ENCODE measurements around the gene CFAP100.

Gene CFAP100

DNA sequence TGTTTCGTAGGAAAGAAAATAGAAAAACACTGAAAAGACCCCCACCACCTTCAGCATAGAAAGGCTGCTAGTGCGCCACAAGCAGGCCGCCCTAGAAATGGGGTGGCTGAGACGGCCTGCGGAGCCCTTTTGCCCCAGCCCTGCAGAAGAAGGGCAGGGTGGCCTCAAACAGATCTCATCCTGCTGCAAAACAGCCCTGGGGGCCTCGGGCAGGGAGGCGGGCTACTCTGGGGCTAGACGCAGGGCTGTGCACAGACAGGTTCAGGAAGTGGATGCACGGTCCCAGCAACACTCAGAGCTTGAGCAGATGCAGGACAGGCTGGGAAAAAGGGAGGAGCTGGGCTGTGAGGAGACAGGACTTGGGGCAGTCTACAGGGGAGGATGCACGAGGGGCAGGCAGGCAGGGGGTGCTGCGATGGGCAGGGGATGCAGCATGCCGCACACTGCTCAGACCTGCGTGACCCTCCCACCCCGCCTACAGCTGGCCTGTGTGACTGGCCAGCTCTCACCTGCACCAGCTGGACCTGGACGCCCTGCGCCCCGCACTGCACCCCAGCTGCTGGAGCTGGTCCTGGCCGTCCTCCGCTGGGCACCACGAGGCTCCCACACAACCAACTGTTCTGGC, 46.7 kb downstream of the CFAP100 start:
- DNase-seq (ENCODE audit: low read depth in 2 of 2) = no peak

DNA sequence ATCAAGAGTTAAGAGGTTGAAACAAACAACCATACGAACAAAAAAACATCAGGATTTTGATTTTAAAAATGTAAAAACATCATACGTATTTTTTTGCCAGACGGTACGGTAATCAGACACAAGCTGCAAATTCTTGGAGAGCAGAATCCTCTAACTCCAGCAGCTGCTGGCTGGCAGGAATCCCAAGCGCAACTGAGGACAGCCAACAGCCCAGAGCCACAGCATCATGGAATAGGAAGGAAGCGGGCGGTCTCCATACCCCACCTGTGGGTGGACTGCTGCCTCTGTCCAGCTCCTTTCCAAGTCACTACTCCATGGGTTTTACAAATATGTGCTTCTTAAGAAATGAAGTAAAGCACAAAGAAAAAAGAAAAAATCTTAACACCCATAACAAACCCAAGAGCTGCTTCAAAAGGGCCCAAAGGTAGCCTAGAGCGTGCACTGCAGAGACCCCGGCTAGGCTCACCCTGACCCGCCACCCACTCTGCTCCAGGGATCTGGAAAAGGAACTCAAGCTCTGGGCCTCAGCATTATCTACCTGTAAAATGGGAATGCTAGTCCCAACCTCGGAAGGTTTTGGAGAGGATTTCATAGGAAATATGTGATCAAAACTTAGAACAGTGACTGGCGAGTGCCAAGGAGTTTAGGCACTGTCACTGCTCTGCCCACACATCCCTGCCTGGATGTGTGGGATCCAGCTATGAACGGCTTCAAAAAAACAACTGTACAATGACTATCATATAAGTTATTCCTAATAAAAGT, 47.6 kb downstream of the CFAP100 start:
- DNase-seq (ENCODE audit: low read depth in 2 of 2) = no peak

GRCh38 chr3:126442856-126443242, 48.1 kb downstream of the CFAP100 start:
- DNase-seq (ENCODE audit: low read depth in 2 of 2) = no peak

GRCh38 chr3:126445506-126445905, 50.8 kb downstream of the CFAP100 start:
- DNase-seq (ENCODE audit: low read depth in 2 of 2) = no peak

DNA sequence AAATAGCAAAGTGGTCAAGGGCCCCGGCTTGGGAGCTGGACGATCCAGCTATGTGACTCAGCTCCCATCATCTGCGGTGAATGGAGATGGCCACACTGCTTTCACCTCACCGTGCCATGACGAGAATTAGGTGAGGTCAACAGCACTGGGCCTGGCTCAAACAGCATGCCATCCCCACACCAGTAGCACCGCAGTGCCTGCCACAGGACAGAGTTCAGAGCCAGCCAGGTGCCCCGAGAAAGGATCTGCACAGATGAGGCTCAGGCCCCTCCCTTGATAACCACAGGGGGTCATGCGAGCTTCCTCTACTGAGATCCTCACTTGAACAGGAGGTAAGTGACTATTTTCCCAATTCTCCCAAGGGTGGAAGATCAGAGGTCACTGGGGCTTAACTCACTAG, 51.6 kb downstream of the CFAP100 start:
- no peak for DNase-seq (ENCODE audit: low read depth in 2 of 2)

GRCh38 chr3:126446791-126447190, 52.1 kb downstream of the CFAP100 start:
- DNase-seq (ENCODE audit: low read depth in 2 of 2) = no peak

DNA sequence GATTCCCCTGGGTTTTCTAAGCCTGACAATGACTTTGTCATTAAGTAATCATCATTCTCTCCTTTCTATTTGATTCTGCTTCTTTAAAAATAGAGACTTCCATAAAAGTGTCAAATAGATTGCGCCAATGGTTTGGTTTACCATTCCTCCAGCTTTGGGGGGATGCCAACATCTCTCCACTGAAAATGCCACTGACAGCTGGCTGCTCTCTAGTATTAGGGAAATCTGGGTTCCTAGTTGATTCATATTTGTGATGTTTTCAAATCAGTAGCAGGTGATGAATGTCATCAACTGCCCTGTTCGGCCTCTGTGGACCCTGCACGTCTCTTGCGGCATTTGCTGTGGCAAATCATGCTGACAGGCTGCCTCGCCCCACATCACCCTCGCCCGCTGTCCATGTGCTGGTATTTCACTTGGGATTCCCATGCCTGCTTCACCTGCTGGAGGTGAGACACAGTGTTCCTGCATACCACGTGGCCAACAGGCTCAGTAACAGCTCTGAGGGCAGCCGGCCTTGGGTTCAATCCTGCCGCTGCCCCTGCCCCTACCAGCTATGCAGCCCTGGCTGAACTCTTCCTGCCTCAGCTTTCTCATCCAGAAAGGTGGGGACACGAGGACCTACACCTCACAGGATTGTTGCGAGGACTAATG, 52.9 kb downstream of the CFAP100 start:
- DNase-seq (ENCODE audit: low read depth in 2 of 2) = no peak

GRCh38 chr3:126448136-126448892, 53.6 kb downstream of the CFAP100 start:
- DNase-seq (ENCODE audit: low read depth in 2 of 2) = no peak

DNA sequence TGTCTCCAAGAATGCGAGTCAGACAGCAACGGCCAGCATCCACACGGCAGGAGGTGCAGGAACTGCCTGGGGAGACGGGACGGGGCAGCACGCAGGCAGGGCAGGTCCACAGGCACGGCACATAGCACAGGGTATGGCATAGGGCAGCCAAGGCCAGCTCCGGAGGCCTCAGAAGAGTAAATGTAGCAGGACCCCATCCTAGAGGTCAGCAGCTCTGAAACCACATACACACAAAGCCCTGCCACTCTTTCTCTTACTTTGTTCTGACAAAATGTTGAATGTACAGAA, 54.1 kb downstream of the CFAP100 start:
- no peak for DNase-seq (ENCODE audit: low read depth in 2 of 2)

GRCh38 chr3:126449621-126450051, 54.9 kb downstream of the CFAP100 start:
- DNase-seq (ENCODE audit: low read depth in 2 of 2) = no peak

- DNase-seq (ENCODE audit: low read depth in 2 of 2) = no peak
Observed at GRCh38 chr3:126450219-126450618, 55.5 kb downstream of the CFAP100 start.

DNA sequence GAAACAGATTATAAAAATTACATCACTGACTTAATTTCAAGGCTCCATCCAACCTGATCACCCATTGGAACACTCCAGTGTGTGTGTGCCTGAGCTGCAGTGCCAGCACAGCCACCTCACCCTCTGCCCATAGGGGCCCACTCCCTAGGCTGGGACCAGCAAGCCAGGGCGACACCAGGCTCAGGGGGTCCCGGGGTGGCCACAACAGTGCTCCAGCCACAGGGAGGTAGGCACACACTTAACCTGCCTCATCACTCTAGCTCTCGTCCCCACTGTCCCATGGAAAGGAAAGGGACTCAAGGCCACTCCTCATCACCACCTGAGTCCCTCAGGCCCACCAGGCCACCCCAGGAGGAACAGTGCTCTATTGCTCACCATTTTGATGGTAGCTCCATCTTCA, 56.0 kb downstream of the CFAP100 start:
- no peak for DNase-seq (ENCODE audit: low read depth in 2 of 2)

DNA sequence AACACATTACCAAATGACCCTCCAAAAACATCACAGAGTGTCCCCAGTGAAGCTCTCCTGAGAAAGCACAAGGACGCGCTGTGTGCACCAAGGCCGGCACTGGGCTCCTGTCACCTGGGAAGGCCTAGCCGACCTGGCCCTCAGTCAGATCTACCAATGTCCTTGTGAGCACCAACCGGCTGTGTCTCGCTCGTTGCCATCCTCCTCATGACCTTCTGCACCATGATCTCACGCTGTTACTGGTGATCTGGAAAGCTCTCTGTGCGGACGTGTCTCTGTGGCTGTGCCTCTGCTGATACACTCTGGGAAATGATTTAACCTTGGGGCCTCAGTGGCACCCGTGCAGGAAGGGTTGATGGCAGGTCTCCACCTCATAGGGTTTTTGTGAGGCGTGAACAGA, 56.8 kb downstream of the CFAP100 start:
- DNase-seq (ENCODE audit: low read depth in 2 of 2) = no peak

DNA sequence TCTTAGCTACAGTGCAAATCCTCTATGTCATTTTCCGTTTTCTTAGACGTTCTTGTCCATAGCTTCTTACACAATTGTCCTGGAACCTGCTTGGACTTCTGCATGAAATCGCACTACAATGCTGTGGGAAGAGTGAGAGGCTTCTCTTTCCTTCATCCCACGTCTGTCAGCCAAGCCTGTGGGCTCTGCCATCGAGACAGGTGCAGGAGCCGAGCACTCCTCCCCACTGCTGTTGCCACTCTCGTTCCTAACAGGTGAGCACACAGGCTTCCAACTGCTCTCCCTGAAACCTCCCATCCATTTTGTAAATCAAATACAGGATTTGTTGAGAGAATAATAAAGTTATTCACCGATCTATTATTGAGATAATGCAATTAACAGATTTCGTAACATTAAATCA, 57.5 kb downstream of the CFAP100 start:
- no peak for DNase-seq (ENCODE audit: low read depth in 2 of 2)

DNA sequence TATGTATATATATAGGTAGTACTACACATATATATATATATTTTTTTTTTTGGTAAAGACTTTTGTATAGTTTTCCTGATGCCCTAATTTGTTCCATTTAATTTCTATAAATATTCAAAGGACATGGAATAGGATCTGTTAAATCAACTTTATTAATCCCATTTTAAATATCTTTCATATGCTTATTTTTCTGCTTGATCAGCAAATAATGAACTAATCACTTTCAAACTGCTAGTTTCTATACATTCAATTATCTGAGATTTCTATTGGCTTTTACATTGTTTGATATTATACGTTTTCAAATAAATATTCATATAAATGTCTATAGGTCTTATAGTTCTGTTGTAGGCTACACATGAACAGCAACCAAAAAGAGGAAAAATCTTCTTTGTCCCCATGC, 59.3 kb downstream of the CFAP100 start:
- DNase-seq (ENCODE audit: low read depth in 2 of 2) = no peak

- DNase-seq (ENCODE audit: low read depth in 2 of 2) = no peak
Observed at GRCh38 chr3:126454437-126455198, 59.9 kb downstream of the CFAP100 start.

- no peak for DNase-seq (ENCODE audit: low read depth in 2 of 2)
Observed at GRCh38 chr3:126456211-126456610, 61.5 kb downstream of the CFAP100 start.

DNA sequence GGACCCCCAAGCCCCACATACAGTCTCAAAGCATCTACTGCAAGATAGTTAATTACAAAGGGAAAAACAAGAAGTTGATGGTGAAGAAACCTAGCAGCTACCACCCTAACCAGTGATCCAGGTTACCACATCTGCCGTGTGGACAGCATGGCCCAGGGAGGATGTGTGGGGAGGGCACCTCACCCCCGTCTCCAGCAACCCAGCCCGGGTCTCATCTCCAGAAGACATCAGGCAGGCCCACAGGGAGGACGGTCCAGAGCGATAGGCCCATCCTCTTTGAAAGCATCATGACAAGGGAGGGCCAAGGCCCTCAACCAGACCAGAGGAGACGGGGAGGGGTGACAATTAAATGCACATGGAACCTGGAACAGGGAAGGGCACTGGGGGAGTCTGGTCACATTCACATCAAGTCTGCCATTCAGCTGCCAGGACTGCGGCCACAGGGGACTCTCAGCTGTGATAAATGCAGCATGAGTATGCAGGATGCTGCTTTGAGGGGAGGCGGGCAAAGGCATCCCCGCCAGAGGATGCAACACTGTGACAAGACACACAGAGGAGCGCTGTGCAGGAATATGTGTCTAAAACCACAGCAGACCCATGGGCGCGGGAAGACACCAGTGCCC, 62.2 kb downstream of the CFAP100 start:
- no peak for DNase-seq (ENCODE audit: low read depth in 2 of 2)

DNA sequence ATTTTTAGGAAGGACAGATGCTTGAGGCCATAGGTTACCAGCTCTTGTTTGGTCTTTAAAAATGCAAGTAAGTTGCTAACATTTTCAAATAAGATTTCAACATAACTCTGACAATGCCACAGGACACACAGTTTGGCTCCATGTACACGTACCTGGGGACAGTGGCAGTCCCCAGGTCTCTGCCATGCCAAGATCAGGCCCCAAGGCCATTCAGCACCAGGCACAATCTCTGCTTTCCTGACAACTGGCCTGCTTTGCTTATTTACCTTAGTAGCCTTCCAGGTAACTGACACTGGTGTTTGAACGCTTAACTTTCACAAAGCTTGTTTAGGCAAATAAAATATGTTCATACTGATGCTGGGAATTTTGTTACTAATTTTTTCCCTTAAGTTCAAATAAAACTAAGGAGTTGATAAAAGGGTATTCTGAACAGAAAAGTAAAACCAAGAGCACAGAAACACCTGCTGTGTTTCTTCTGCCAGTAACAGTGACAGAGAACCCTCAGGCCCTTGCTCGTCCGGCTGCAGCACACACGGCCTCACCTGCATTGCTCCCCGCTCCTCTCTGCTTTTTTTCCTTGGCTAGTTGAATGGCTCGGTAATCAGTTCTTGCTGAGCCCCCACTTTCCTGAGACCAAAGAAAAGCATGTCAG, 64.5 kb downstream of the CFAP100 start:
- no peak for DNase-seq (ENCODE audit: low read depth in 2 of 2)

- DNase-seq (ENCODE audit: low read depth in 2 of 2) = no peak
Observed at GRCh38 chr3:126459763-126460127, 65.0 kb downstream of the CFAP100 start.

DNA sequence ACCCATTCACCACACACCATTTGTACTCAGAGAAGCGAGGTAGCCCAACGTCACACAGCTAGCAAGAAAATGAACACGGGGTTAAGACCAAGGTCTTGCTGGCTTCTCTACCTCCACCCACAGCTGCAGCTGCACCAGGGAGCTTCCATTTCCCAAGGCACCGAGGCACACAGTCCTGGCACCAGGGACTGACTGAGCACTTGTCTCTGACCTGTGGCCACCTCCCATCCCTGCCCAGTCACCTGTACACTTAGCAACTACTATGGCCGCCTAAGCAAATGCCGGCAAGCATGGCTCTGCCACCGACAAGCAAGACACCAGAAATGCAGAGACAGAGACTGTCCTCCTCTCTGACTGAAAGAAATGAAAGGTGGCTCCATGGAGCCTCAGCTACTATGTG, 65.7 kb downstream of the CFAP100 start:
- no peak for DNase-seq (ENCODE audit: low read depth in 2 of 2)
